ENCODE data around the gene ZNF488. TPM values are rescaled to one million over a fixed set of nuclear protein-coding genes. Genes with fewer than 3 reads are reported as not detected.

ZNF488 gene
- total and polyA plus RNA-seq, 2 donors (not counting 1 experiment from before 2014, with no cell fraction given), result not detected

DNA sequence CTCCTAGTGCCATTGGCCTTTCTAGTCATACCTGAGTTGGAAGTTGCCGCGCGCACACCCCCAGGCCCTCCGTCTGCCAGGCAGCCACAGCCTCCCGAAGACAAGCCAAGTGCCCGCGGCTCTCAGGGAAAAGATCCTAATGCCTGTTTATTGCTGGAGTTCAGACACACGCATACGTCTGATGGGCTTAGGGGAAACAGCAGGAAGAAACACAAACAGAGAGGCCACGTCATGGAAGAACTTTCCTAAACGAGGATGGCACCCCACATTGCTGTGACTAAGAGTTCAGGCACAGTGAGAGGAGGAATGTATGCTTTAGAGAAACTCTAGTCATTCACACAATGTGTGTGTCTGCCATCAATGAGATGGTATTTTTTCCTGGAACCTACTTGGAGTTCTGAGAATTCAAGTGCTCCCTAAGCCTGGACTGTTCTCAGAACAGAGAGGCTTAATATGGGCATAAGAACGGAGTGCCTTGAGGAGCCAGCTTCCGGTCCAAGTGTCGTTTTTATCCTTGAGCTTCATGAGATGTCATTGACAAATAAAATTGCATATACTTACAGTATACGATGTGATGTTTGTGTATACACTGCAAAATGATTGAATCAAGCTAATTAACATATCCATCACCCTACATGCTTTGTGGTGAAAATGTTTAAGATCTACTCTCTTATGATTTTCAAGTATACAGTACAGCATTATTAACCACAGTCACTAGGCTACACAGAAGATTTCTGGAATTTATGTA is 47.5 kb downstream of the ZNF488 start:
- H3K9me3 Mint-ChIP-seq (ENCODE audit: insufficient read depth), result no peaks in the 10 kb centered on the region
- 97% methylated on average over 10 of the region's 15 CpGs for WGBS (ENCODE audit: insufficient coverage)
- TF ChIP-seq CTCF (IDR thresholded peaks at IDR 0.05) (no peak), EZH2 (IDR thresholded peaks at IDR 0.05; ENCODE audit: borderline replicate concordance, insufficient read depth, low read depth, low read length, poor library complexity, severe bottlenecking) (no peak)
- H2AFZ ChIP-seq (ENCODE audit: insufficient read depth, low read depth, low read length, poor library complexity, severe bottlenecking), result no peak overlapping the region
- DNase-seq (no peak), ATAC-seq (ENCODE audit: low read depth) (no peak)
- no peak overlapping the region for H3K4me2 ChIP-seq (replicated peaks; ENCODE audit: low read depth, low read length, poor library complexity, severe bottlenecking)
- no peaks in the 10 kb centered on the region for H4K20me1 ChIP-seq (ENCODE audit: control insufficient read depth, insufficient read depth, low read length, poor library complexity, severe bottlenecking)
- no peak overlapping the region for H3K9ac ChIP-seq (ENCODE audit: low read length)
- intact Hi-C loops (cut with micrococcal nuclease), result no loop called here
- peaks cover 7% of the 10 kb centered on the region for H3K4me1 Mint-ChIP-seq
- peaks cover 5 to 6% of the 10 kb centered on the region in 2 donors for H3K4me1 ChIP-seq (ENCODE audit: control insufficient read depth in 2 of 2, insufficient read depth in 2 of 2, low read length in 2 of 2)
- H3K27ac ChIP-seq (ENCODE audit: low read length in 2 of 2), result no peak overlapping the region
- no peak overlapping the region for H3K4me3 Mint-ChIP-seq
- H3K79me2 ChIP-seq (ENCODE audit: control insufficient read depth, insufficient read depth, low read length), result no peaks in the 10 kb centered on the region
- H3K27ac Mint-ChIP-seq, result no peak overlapping the region
- CTCF ChIA-PET, result no interaction called here
- H3K9me3 ChIP-seq (ENCODE audit: control extremely low read depth in 1 of 3, control insufficient read depth in 2 of 3, insufficient read depth in 1 of 3, low read length in 2 of 3), result no peaks in the 10 kb centered on the region
- no peak overlapping the region for H3K4me3 ChIP-seq (ENCODE audit: control extremely low read depth in 1 of 5, extremely low read depth in 1 of 5, insufficient read depth in 1 of 5, low read depth in 2 of 5, low read length in 4 of 5)
- peaks cover 0 to 3% (median 0%) of the 10 kb centered on the region in 4 experiments for H3K27me3 ChIP-seq (replicated peaks in 1 of 4; ENCODE audit: control extremely low read depth in 1 of 4, control insufficient read depth in 3 of 4, insufficient read depth in 4 of 4, low read length in 3 of 4)
- peaks cover 42% of the 10 kb centered on the region for H3K27me3 Mint-ChIP-seq
- POLR2A ChIA-PET, result no interaction called here
- no peaks in the 10 kb centered on the region for H3K36me3 ChIP-seq (replicated peaks in 1 of 2; ENCODE audit: control extremely low read depth in 1 of 2, control insufficient read depth in 1 of 2, extremely low read depth in 1 of 2, insufficient read depth in 2 of 2, low read length in 1 of 2)

DNA sequence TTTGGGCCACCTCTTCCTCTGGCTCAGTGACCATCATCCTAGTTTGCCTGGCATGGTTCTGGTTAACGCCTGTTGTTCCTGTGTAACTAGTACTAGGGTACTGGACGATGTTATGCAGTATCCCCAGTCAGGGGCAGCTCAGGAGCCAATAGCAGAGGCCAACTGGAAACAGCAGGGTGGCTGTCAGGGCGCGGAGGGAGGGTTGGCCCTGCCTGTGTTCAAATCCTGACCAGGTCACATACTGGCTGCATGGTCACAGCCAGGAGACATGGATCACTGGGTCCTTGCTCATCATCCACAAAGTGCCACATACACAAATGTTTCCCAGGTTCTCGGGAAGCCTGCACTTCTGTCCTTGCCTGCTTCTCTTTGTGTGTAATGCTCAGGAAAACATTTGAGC is 48.2 kb downstream of the ZNF488 start:
- H3K36me3 ChIP-seq (replicated peaks in 1 of 2; ENCODE audit: control extremely low read depth in 1 of 2, control insufficient read depth in 1 of 2, extremely low read depth in 1 of 2, insufficient read depth in 2 of 2, low read length in 1 of 2), result no peaks in the 10 kb centered on the region
- H3K27me3 ChIP-seq (replicated peaks in 1 of 4; ENCODE audit: control extremely low read depth in 1 of 4, control insufficient read depth in 3 of 4, insufficient read depth in 4 of 4, low read length in 3 of 4), result peaks cover 0 to 3% (median 0%) of the 10 kb centered on the region in 4 experiments
- no peak overlapping the region for H2AFZ ChIP-seq (ENCODE audit: insufficient read depth, low read depth, low read length, poor library complexity, severe bottlenecking)
- ATAC-seq (ENCODE audit: low read depth) (no peak), DNase-seq (no peak)
- Mint-ChIP-seq H3K4me3 (no peak overlapping the region), H3K27me3 (peaks cover 41% of the 10 kb centered on the region), H3K4me1 (peaks cover 7% of the 10 kb centered on the region), H3K27ac (no peak overlapping the region), H3K9me3 (ENCODE audit: insufficient read depth) (no peaks in the 10 kb centered on the region)
- ChIA-PET CTCF (no interaction called here), POLR2A (no interaction called here)
- no peaks in the 10 kb centered on the region for H3K9me3 ChIP-seq (ENCODE audit: control extremely low read depth in 1 of 3, control insufficient read depth in 2 of 3, insufficient read depth in 1 of 3, low read length in 2 of 3)
- H3K4me1 ChIP-seq (ENCODE audit: control insufficient read depth in 2 of 2, insufficient read depth in 2 of 2, low read length in 2 of 2), result peaks cover 5 to 6% of the 10 kb centered on the region in 2 donors
- TF ChIP-seq CTCF (IDR thresholded peaks at IDR 0.05) (no peak), EZH2 (IDR thresholded peaks at IDR 0.05; ENCODE audit: borderline replicate concordance, insufficient read depth, low read depth, low read length, poor library complexity, severe bottlenecking) (no peak)
- H3K79me2 ChIP-seq (ENCODE audit: control insufficient read depth, insufficient read depth, low read length), result no peaks in the 10 kb centered on the region
- intact Hi-C loops (cut with micrococcal nuclease), result no loop called here
- H3K27ac ChIP-seq (ENCODE audit: low read length in 2 of 2), result no peak overlapping the region
- no peaks in the 10 kb centered on the region for H4K20me1 ChIP-seq (ENCODE audit: control insufficient read depth, insufficient read depth, low read length, poor library complexity, severe bottlenecking)
- H3K4me2 ChIP-seq (replicated peaks; ENCODE audit: low read depth, low read length, poor library complexity, severe bottlenecking), result no peak overlapping the region
- no peak overlapping the region for H3K4me3 ChIP-seq (ENCODE audit: control extremely low read depth in 1 of 5, extremely low read depth in 1 of 5, insufficient read depth in 1 of 5, low read depth in 2 of 5, low read length in 4 of 5)
- 85% methylated on average over 5 of the region's 5 CpGs for WGBS (ENCODE audit: insufficient coverage)
- no peak overlapping the region for H3K9ac ChIP-seq (ENCODE audit: low read length)

Data from B cell (primary cell).